ENCODE data around the gene SRGAP3.

The SRGAP3 gene

GRCh38 chr3:9081184-9081818 lies 168.1 kb downstream of the SRGAP3 start:
- H3K9ac ChIP-seq (ENCODE audit: low read length) = no peak overlapping the region
- no peaks in the 10 kb centered on the region for H3K27me3 ChIP-seq (ENCODE audit: control insufficient read depth, insufficient read depth, low read length)
- H3K36me3 ChIP-seq (ENCODE audit: control insufficient read depth, insufficient read depth, low read length) = no peaks in the 10 kb centered on the region
- no peak overlapping the region for H3K27ac ChIP-seq (ENCODE audit: low read depth, low read length)
- peaks cover 22% of the 10 kb centered on the region for H3K4me1 ChIP-seq (ENCODE audit: control insufficient read depth, insufficient read depth, low read length)
- H3K4me3 ChIP-seq (ENCODE audit: low read depth, low read length) = no peak overlapping the region
- peaks cover 11% of the 10 kb centered on the region for H3K9me3 ChIP-seq (ENCODE audit: control insufficient read depth, insufficient read depth, low read depth, low read length)

- peaks cover 22% of the 10 kb centered on the region for H3K4me1 ChIP-seq (ENCODE audit: control insufficient read depth, insufficient read depth, low read length)
- H3K9me3 ChIP-seq (ENCODE audit: control insufficient read depth, insufficient read depth, low read depth, low read length) = peaks cover 11% of the 10 kb centered on the region
- no peak overlapping the region for H3K4me3 ChIP-seq (ENCODE audit: low read depth, low read length)
- H3K27me3 ChIP-seq (ENCODE audit: control insufficient read depth, insufficient read depth, low read length) = no peaks in the 10 kb centered on the region
- no peak overlapping the region for H3K9ac ChIP-seq (ENCODE audit: low read length)
- H3K36me3 ChIP-seq (ENCODE audit: control insufficient read depth, insufficient read depth, low read length) = no peaks in the 10 kb centered on the region
- H3K27ac ChIP-seq (ENCODE audit: low read depth, low read length) = no peak overlapping the region
Observed at GRCh38 chr3:9080163-9080562, 169.3 kb downstream of the SRGAP3 start.

- peaks cover 11% of the 10 kb centered on the region for H3K9me3 ChIP-seq (ENCODE audit: control insufficient read depth, insufficient read depth, low read depth, low read length)
- peaks cover 22% of the 10 kb centered on the region for H3K4me1 ChIP-seq (ENCODE audit: control insufficient read depth, insufficient read depth, low read length)
- no peaks in the 10 kb centered on the region for H3K27me3 ChIP-seq (ENCODE audit: control insufficient read depth, insufficient read depth, low read length)
- H3K36me3 ChIP-seq (ENCODE audit: control insufficient read depth, insufficient read depth, low read length) = no peaks in the 10 kb centered on the region
- H3K9ac ChIP-seq (ENCODE audit: low read length) = no peak overlapping the region
- no peak overlapping the region for H3K27ac ChIP-seq (ENCODE audit: low read depth, low read length)
- H3K4me3 ChIP-seq (ENCODE audit: low read depth, low read length) = no peak overlapping the region
Observed at GRCh38 chr3:9079676-9080075, 169.8 kb downstream of the SRGAP3 start.

GRCh38 chr3:9078561-9079240 lies 170.7 kb downstream of the SRGAP3 start:
- Histone ChIP-seq H3K27me3 (ENCODE audit: control insufficient read depth, insufficient read depth, low read length) (no peaks in the 10 kb centered on the region), H3K27ac (ENCODE audit: low read depth, low read length) (no peak overlapping the region), H3K9ac (ENCODE audit: low read length) (no peak overlapping the region), H3K36me3 (ENCODE audit: control insufficient read depth, insufficient read depth, low read length) (no peaks in the 10 kb centered on the region), H3K4me1 (ENCODE audit: control insufficient read depth, insufficient read depth, low read length) (peaks cover 22% of the 10 kb centered on the region), H3K4me3 (ENCODE audit: low read depth, low read length) (no peak overlapping the region), H3K9me3 (ENCODE audit: control insufficient read depth, insufficient read depth, low read depth, low read length) (peaks cover 11% of the 10 kb centered on the region)

- Histone ChIP-seq H3K36me3 (ENCODE audit: control insufficient read depth, insufficient read depth, low read length) (no peaks in the 10 kb centered on the region), H3K27me3 (ENCODE audit: control insufficient read depth, insufficient read depth, low read length) (no peaks in the 10 kb centered on the region), H3K4me1 (ENCODE audit: control insufficient read depth, insufficient read depth, low read length) (peaks cover 22% of the 10 kb centered on the region), H3K4me3 (ENCODE audit: low read depth, low read length) (no peak overlapping the region), H3K9me3 (ENCODE audit: control insufficient read depth, insufficient read depth, low read depth, low read length) (peaks cover 11% of the 10 kb centered on the region), H3K27ac (ENCODE audit: low read depth, low read length) (no peak overlapping the region), H3K9ac (ENCODE audit: low read length) (no peak overlapping the region)
Observed at GRCh38 chr3:9077029-9077428, 172.4 kb downstream of the SRGAP3 start.

- H3K4me1 ChIP-seq (ENCODE audit: control insufficient read depth, insufficient read depth, low read length) = peaks cover 22% of the 10 kb centered on the region
- no peaks in the 10 kb centered on the region for H3K27me3 ChIP-seq (ENCODE audit: control insufficient read depth, insufficient read depth, low read length)
- H3K4me3 ChIP-seq (ENCODE audit: low read depth, low read length) = no peak overlapping the region
- no peak overlapping the region for H3K9ac ChIP-seq (ENCODE audit: low read length)
- no peak overlapping the region for H3K27ac ChIP-seq (ENCODE audit: low read depth, low read length)
- H3K9me3 ChIP-seq (ENCODE audit: control insufficient read depth, insufficient read depth, low read depth, low read length) = peaks cover 5% of the 10 kb centered on the region
- H3K36me3 ChIP-seq (ENCODE audit: control insufficient read depth, insufficient read depth, low read length) = no peaks in the 10 kb centered on the region
Observed at GRCh38 chr3:9075762-9076161, 173.7 kb downstream of the SRGAP3 start.

- H3K36me3 ChIP-seq (ENCODE audit: control insufficient read depth, insufficient read depth, low read length) = no peaks in the 10 kb centered on the region
- H3K4me3 ChIP-seq (ENCODE audit: low read depth, low read length) = no peak overlapping the region
- no peak overlapping the region for H3K27ac ChIP-seq (ENCODE audit: low read depth, low read length)
- H3K9me3 ChIP-seq (ENCODE audit: control insufficient read depth, insufficient read depth, low read depth, low read length) = no peaks in the 10 kb centered on the region
- no peaks in the 10 kb centered on the region for H3K27me3 ChIP-seq (ENCODE audit: control insufficient read depth, insufficient read depth, low read length)
- H3K4me1 ChIP-seq (ENCODE audit: control insufficient read depth, insufficient read depth, low read length) = peaks cover 14% of the 10 kb centered on the region
- H3K9ac ChIP-seq (ENCODE audit: low read length) = no peak overlapping the region
Observed at GRCh38 chr3:9074079-9074478, 175.4 kb downstream of the SRGAP3 start.

GRCh38 chr3:9072667-9073009 lies 176.8 kb downstream of the SRGAP3 start:
- Histone ChIP-seq H3K4me1 (ENCODE audit: control insufficient read depth, insufficient read depth, low read length) (peaks cover 6% of the 10 kb centered on the region), H3K4me3 (ENCODE audit: low read depth, low read length) (no peak overlapping the region), H3K27ac (ENCODE audit: low read depth, low read length) (no peak overlapping the region), H3K27me3 (ENCODE audit: control insufficient read depth, insufficient read depth, low read length) (no peaks in the 10 kb centered on the region), H3K9ac (ENCODE audit: low read length) (no peak overlapping the region), H3K36me3 (ENCODE audit: control insufficient read depth, insufficient read depth, low read length) (no peaks in the 10 kb centered on the region), H3K9me3 (ENCODE audit: control insufficient read depth, insufficient read depth, low read depth, low read length) (no peaks in the 10 kb centered on the region)

- Histone ChIP-seq H3K9me3 (ENCODE audit: control insufficient read depth, insufficient read depth, low read depth, low read length) (no peaks in the 10 kb centered on the region), H3K27ac (ENCODE audit: low read depth, low read length) (no peak overlapping the region), H3K27me3 (ENCODE audit: control insufficient read depth, insufficient read depth, low read length) (no peaks in the 10 kb centered on the region), H3K36me3 (ENCODE audit: control insufficient read depth, insufficient read depth, low read length) (no peaks in the 10 kb centered on the region), H3K4me1 (ENCODE audit: control insufficient read depth, insufficient read depth, low read length) (peaks cover under 1% of the 10 kb centered on the region; the same call in 1 of the 2 replicates), H3K4me3 (ENCODE audit: low read depth, low read length) (no peak overlapping the region), H3K9ac (ENCODE audit: low read length) (no peak overlapping the region)
Observed at GRCh38 chr3:9071936-9072666, 177.3 kb downstream of the SRGAP3 start.

- Histone ChIP-seq H3K4me3 (ENCODE audit: low read depth, low read length) (no peak overlapping the region), H3K9ac (ENCODE audit: low read length) (no peak overlapping the region), H3K9me3 (ENCODE audit: control insufficient read depth, insufficient read depth, low read depth, low read length) (no peaks in the 10 kb centered on the region), H3K36me3 (ENCODE audit: control insufficient read depth, insufficient read depth, low read length) (no peaks in the 10 kb centered on the region), H3K4me1 (ENCODE audit: control insufficient read depth, insufficient read depth, low read length) (no peaks in the 10 kb centered on the region), H3K27ac (ENCODE audit: low read depth, low read length) (no peak overlapping the region), H3K27me3 (ENCODE audit: control insufficient read depth, insufficient read depth, low read length) (no peaks in the 10 kb centered on the region)
Observed at GRCh38 chr3:9070961-9071360, 178.5 kb downstream of the SRGAP3 start.

GRCh38 chr3:9069971-9070370 lies 179.5 kb downstream of the SRGAP3 start:
- no peaks in the 10 kb centered on the region for H3K36me3 ChIP-seq (ENCODE audit: control insufficient read depth, insufficient read depth, low read length)
- no peaks in the 10 kb centered on the region for H3K9me3 ChIP-seq (ENCODE audit: control insufficient read depth, insufficient read depth, low read depth, low read length)
- H3K27me3 ChIP-seq (ENCODE audit: control insufficient read depth, insufficient read depth, low read length) = no peaks in the 10 kb centered on the region

More at GRCh38 chr3:9069971-9070370, 179.5 kb downstream of the SRGAP3 start:
- Histone ChIP-seq H3K9ac (ENCODE audit: low read length) (no peak overlapping the region), H3K27ac (ENCODE audit: low read depth, low read length) (no peak overlapping the region), H3K4me3 (ENCODE audit: low read depth, low read length) (no peak overlapping the region), H3K4me1 (ENCODE audit: control insufficient read depth, insufficient read depth, low read length) (no peaks in the 10 kb centered on the region)

Measured in HUES6 (cell line).